Stimulated activated CD4-positive, alpha-beta T cell treated with anti-CD3 and anti-CD28 coated beads, Interleukin-1b, Interleukin-23, amount 100 ng/mL, for 24 hours (primary cell): ENCODE results near the gene SH3D19.
A peak's percentile ranks its signal among the peaks of the same experiment; 100 is the strongest.
"Not testable (repeated sequence)": the region's sequence is repeated elsewhere in the genome, so short reads cannot be mapped to it uniquely, and the experiment has no call there.

Source experiments
- DNase-seq, 4 experiments: peaks; one replicate each; pipeline ENCODE4 v3.0.0-alpha.2; 2020; ENCODE audit warnings: low read depth in 4 of 4, low spot score in 1 of 4

SH3D19 gene

DNA sequence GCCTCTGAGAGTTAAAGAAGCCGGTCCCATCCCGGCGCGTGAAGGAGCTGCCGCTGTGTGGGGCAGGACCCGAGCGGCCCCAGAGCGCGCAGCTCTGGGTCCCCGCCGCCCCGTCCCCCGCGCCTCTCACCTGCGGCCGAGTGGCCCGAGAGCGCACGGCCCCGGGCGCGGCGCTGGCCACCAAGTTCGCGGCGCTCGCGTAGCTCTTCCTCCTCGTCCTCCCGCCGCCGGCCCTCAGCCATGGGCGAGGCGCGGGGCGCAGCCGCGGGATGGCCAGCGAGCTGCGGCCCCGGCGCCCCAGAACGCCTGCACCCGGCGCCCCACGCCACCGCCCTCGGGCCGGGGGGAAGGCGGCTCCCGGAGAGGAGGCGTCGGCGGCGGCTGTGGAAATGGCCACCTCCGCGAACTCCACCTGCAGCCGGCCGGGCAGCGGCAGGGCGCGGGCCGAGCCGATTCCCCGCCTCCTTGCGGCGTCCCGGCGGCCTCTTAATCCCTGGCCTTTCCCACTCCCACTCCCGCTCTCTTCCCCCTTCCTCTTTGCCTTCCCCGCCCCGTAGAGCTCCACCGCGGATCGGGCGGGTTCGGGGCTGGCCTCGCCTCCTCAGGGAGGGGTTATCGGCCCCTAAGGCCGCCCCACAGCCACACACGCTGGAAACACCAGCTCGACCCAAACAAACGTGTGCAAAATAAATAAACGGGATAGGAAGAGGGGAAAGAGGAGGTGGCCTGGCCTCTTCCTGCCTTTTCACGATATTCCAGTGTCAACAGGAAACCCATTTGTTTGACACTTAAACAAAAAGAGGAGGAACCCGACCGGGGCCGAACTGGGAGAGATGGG, at the start of gene SH3D19:
SH3D19 (minus strand) TSS at position 495 of the 838 bp plus-strand sequence; CDS start at position 242, 253 bp downstream.
- no peak for DNase-seq

GRCh38 chr4:151362404-151363164, 37.2 kb upstream of the SH3D19 start:
- peak; percentile 52 to 70 (median 58) for DNase-seq

GRCh38 chr4:151361966-151362365, 36.6 kb upstream of the SH3D19 start:
- no peak for DNase-seq

DNA sequence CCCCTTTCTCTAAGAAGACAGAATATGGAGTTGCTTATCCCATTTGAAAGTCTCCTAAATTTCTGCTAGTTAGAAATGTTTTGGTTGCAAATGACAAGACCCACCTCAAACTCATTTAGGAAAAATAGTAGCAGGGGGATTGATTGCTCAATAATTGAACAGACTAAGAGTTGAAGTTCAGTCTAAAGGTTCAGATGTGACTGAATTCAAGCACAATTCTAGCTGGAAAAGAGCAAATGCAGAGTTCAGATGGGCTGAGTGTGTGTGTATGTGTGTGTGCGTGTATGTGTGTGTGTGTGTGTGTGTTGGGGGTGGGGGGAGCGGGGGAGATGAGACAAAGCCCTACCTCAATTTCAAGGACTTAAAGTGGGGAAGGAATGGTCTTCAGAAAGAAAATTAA, 35.7 kb upstream of the SH3D19 start:
- DNase-seq: no peak

DNA sequence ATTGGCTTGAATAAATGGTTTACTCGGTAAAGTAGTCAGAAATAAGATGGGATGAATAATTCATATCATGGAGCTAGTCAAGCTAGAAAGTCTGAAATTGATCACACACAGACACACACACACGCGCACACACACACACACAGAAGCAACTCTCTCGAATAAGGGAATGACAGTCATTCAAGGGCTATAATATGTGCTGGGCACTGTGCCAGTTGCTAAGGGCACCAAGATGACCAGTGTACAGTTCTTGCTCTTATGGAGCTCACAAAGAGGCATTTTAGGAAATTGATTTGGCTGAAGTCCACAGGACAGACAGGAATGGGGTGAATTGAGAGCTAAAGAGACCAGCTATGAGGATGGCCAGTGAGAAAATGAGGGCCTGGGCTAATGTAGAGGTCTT, 34.2 kb upstream of the SH3D19 start:
- no peak for DNase-seq

- no peak for DNase-seq
Observed at GRCh38 chr4:151358266-151358665, 32.9 kb upstream of the SH3D19 start.

DNA sequence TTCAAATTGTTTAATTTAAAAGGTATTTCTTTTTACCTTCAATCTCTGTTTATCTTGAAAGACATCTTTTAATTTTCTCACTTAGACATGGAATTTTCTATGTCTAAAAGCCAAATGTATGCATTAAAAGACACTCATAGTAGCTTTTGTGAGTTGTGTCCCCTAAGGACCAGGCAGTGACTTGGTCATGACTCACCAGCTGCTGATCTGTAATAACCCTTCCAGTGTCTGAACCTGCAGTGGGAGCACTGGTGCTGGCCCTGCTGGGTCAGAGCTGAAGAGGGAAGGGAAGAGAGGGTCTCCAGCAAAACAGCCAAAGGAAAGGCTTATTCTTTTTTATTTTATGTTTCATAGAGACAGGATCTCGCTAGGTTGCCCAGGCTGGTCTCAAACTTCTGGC, 31.1 kb upstream of the SH3D19 start:
- no peak for DNase-seq

- no peak for DNase-seq
Observed at GRCh38 chr4:151355155-151355554, 29.8 kb upstream of the SH3D19 start.

DNA sequence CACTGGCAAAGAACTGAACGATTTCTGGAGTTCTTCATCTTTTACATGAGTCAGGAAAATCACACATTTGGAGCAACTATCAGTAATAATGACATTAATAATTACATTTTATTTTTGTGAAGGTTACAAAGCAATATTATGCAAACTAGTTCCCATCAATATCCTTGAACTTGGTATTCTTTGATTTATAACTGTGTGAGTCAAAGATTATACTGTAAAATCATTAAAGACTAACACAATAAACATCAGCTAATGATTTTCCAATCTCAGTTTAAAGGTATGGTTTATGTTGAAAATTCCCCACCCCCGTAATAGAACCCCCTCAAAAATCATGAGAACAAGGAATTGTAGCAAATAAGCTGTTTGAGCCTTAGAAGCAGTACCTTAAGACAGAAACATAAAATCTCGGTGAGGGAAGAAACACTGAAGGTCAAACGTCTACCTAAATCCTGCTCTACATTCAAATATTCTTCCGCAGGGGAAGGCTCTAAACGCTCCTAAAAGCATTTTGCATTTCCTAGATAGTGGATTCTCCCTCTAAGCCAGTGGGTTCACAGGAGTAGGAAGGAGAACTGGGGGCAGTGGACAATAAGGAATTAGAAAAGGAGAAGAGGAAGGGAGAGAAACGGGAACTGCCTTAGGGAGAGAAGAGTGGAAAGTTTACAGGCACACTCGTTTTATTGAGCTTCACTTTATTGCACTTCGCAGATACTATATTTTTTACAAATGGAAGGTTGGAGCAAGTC, 22.3 kb upstream of the SH3D19 start:
- no peak for DNase-seq

DNA sequence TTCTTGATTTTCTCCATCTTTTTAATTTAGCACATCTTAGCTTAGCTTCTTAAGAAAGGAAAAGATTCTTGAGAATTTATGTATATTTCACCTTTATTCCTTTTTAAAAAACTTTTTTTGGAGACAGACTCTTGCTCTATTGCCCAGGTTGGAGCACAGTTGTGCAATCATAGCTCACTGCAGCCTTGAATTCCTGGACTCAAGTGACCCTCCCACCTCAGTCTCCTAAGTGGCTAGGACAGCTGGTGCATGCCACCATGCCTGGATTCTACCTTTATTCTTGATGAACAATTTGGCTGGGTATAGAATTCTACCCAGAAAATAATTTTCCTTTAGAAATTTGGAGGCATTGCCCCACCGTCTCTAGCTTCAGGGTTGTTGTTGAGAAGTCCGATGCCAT, 19.5 kb upstream of the SH3D19 start:
- DNase-seq: no peak

DNA sequence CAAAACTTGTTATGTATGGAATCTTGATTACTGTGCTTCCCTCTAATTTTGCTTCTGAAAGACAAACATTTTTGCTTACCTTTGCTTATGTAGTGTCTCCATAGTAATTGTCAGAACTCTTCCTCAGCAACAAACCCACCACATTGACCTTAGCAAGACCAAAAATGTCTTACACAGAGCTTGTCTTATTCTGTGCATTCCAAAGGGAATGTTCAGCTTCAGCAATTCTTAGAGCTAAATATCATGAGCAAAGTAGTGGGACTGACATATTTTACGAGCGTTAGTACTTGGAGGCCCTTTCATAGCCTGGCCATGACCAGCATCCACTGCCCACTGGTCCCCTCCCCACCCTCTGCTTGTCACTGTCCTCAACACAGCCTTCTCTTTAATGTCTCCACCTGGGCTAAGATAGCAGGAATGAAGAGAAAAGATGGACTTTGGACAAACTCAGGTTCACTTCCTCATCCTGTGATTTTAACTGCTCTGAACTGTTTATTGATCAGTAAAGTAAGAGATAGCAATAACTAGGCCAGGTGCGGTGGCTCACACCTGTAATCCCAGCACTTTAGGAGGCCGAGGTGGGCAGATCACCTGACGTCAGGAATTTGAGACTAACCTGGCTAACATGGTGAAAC, 15.5 kb upstream of the SH3D19 start:
- DNase-seq: no peak

DNA sequence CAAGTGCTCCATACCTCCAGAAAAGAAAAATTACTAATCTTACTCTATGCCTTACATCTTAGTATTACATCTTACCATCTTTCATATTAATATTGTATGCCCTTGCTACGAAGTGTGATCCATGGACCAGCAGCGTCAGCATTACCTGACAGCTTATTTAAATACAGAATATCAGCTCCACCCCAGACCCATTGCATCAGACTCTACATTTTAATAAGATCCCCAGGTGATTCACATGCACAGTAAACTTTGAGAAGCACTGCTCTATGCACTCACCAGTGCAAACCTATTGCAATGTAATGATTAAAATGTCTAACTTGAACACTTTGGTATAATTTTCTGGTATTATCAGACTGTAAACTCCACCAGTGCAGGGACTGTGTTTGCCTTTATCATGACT, 14.1 kb upstream of the SH3D19 start:
- DNase-seq: no peak

DNA sequence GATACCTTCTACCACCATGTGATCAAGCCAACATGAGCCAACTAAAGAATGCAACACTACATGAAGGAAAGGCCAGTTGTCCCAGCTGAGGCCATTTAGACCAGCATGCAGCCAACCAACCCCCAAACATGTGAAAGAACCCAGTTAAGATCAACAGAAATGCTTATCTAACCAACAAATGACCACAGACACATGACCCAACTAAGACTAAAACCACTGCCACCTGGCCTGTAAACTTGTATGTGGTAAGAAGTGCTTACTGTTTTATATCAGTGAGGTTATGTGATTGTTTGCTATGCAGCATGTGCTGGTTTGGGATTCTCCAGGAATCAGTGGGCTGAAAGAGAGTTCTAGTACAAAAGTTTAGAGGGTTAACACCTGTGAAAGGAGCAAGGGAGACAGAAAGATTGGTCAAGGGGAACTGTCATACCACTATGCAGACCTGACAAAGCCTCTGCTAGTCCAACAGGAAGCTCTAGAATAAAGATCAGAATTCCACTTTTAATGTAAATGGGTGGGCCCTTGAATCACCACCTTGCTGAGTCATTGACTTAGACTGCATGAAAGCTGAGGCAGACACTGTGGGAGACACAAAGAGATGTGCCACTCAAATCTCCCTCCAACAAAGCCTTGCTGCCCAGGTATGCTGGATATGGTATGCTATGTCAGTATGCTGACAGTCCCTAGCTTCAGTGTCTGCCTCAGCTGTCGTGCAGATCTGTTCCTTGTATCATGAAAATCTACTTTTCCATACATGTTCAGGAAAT, 6.1 kb upstream of the SH3D19 start:
- DNase-seq: no peak

GRCh38 chr4:151329217-151330007, 4.0 kb upstream of the SH3D19 start:
- DNase-seq: no peak

- no peak for DNase-seq
Observed at GRCh38 chr4:151325949-151326246, 493 bp upstream of the SH3D19 start.

DNA sequence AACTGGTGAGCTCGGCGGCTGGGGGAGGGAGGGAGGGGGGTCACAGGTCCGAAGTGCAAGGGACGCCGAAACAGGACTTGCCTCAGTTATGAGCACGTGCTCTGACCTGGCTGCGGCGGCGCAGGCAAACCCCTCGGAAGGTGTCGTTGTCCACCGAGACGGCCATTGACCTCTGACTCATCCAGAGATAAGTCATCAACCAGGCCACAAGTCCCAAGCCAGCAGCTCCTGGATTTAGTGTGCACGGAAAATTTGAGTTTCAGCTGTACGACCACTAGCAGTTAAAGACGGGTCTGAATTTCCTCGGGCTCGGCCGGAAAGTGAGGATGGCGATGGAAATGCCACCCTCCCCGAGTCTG, 674 bp downstream of the SH3D19 start:
- no peak for DNase-seq

DNA sequence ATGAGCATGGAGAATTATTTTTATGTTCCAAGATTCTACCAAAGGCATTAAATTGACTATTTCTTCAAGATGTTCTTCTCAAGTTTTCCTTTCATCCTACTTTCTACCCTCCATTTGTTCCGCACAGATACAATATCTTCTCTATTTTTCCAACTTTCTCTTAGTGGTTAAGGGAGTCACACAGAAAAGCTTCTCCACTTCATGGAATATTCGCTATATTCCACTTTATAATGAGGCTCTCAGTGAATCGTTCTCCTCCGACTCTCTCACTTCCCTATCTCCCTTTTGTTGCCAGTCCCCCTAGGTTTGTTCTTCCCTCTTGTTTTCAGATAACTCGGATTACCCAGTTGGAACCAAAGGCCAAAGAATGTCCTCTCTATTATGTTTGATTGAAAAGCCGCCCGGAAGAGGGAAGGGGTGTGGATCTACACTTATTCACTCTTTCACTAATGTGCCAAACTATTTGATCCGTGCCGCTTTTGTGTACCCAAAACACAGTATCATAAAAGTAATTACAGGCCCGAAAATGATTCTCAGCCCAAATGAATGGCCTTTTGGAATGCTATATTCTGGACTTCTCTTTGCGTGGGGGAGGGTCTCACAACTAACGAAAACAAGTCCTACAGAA, 1.2 kb downstream of the SH3D19 start:
- no peak for DNase-seq

DNA sequence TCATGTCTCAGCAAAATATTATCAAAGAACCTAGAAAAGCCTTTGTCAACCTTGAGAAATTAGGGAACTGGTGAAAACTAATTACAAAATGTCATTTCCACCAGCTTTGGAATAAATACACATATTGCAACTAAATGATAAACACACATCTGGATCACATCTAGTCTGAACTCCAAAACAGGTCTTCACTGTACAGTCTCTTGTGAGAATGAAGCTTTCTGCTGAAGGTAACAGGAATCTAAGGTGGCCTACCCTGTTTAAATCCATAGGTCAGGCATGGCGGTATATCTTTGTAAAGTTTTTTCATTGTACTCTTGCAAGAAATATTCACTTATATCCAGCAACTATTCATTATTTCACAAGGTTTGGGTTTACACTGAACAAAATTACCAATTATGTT, 1.7 kb downstream of the SH3D19 start:
- DNase-seq: no peak

GRCh38 chr4:151322570-151322969, 2.8 kb downstream of the SH3D19 start:
- DNase-seq: no peak

GRCh38 chr4:151322161-151322560, 3.2 kb downstream of the SH3D19 start:
- not testable (repeated sequence) for DNase-seq
